ENCODE results near the gene RBM4B. TPM values are rescaled to one million over a fixed set of nuclear protein-coding genes. Genes with fewer than 3 reads are reported as not detected.
"Not testable (repeated sequence)": the region's sequence is repeated elsewhere in the genome, so short reads cannot be mapped to it uniquely, and the experiment has no call there.

RBM4B gene
- total and polyA plus RNA-seq, 8 donors = 5.7 to 20.7 (median 8.3) TPM

DNA sequence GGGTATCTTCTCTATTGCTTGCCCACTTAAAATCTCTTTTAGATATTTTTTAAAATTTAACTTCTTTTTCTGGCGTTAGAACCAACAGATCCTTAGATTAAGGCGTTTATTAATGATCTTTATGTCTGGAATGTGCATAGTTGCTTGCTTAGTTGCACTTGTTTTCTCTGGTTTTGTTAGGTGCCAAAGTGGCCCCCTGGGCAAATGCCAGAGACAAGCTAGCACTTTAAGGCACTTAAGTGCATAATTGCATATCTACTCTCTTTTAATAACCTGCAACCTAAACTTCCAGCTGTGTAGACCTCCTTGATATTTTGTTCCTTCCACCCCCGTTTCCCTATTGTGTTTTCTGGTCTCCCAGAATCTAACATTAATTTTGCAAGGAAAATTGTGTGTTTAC, 35.9 kb downstream of the RBM4B start:
- no peak for FAIRE-seq
- 8 to 12% methylated on average over 3 of the region's 3 CpGs for WGBS, 2 donors
- intact Hi-C loops (cut with DNase I) = no loop called here

DNA sequence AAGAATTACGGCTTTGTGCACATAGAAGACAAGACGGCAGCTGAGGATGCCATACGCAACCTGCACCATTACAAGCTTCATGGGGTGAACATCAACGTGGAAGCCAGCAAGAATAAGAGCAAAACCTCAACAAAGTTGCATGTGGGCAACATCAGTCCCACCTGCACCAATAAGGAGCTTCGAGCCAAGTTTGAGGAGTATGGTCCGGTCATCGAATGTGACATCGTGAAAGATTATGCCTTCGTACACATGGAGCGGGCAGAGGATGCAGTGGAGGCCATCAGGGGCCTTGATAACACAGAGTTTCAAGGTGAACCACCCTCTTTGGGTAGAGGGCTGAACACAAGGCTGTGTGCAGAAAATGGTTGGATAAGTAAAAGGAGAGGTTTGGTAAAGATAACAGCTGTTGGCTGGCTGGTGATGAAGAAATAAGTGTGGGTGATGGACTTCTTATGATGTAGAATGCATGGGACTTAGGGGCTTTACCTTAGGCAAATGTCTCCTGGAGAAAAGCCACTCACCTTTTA, 37.8 kb downstream of the RBM4B start:
- H3K4me3 ChIP-seq = peak overlapping the region in 2 of 4 donors; percentile 72 to 77
- intact Hi-C loops (cut with DNase I); H3K9me3 ChIP-seq; ATAC-seq; H3K27ac ChIP-seq; DNase-seq; FAIRE-seq; H3K27me3 ChIP-seq: not testable (repeated sequence)
- H3K36me3 ChIP-seq = peaks cover 4 to 22% (median 13%) of the 10 kb centered on the region in 3 donors
- peaks cover 36 to 57% (median 40%) of the 10 kb centered on the region in 3 donors for H3K4me1 ChIP-seq
- WGBS, 2 donors = 25 to 39% methylated on average over 8 to 9 of the region's 10 CpGs

More for the DNA sequence above, 35.9 kb downstream of the RBM4B start:
- Histone ChIP-seq H3K9me3 (no peaks in the 10 kb centered on the region), H3K4me3 (peak overlapping the region in 2 of 4 donors; percentile 24 to 77), H3K36me3 (peaks cover 7 to 28% (median 24%) of the 10 kb centered on the region in 3 donors), H3K4me1 (peaks cover 44 to 62% (median 45%) of the 10 kb centered on the region in 3 donors), H3K27ac (no peak overlapping the region), H3K27me3 (no peaks in the 10 kb centered on the region)
- TF ChIP-seq, protein P1, sequence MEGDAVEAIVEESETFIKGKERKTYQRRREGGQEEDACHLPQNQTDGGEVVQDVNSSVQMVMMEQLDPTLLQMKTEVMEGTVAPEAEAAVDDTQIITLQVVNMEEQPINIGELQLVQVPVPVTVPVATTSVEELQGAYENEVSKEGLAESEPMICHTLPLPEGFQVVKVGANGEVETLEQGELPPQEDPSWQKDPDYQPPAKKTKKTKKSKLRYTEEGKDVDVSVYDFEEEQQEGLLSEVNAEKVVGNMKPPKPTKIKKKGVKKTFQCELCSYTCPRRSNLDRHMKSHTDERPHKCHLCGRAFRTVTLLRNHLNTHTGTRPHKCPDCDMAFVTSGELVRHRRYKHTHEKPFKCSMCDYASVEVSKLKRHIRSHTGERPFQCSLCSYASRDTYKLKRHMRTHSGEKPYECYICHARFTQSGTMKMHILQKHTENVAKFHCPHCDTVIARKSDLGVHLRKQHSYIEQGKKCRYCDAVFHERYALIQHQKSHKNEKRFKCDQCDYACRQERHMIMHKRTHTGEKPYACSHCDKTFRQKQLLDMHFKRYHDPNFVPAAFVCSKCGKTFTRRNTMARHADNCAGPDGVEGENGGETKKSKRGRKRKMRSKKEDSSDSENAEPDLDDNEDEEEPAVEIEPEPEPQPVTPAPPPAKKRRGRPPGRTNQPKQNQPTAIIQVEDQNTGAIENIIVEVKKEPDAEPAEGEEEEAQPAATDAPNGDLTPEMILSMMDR (IDR thresholded peaks at IDR 0.05) = no peak
- ATAC-seq = no peak
- DNase-seq = no peak

DNA sequence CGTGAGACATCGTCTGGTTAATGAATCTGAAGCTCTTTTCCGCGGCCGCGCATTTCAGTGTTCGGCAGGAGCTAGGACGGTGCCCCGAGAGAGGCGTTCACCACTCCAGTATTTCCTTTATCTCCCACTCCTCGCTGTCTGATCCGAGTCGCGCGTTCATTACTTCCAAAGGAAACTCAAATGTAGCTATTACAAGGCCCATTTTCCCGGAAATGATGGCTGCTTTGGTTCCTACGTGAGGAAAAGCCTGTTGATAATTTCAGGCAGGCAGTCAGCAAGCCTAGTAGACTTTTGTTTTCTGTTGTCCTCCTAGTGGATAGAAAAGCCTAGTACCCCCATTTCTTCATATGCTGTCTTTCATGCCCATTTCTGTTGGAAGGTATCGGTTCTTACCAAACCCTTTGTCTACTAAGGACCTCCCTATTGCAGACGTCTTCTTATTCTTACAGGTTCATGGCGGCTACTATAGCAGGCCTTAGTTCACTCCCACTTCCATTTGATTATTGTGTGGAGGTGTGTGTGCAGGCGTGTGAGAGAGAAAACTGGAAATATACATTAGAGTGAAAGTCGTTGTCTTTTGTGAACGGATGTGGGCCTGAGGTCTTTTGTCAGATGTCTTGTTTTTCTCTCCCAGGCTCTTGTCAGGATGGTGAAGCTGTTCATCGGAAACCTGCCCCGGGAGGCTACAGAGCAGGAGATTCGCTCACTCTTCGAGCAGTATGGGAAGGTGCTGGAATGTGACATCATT, 38.4 kb downstream of the RBM4B start:
- peak overlapping the region; percentile 44 to 77 (median 72) for H3K4me3 ChIP-seq

DNA sequence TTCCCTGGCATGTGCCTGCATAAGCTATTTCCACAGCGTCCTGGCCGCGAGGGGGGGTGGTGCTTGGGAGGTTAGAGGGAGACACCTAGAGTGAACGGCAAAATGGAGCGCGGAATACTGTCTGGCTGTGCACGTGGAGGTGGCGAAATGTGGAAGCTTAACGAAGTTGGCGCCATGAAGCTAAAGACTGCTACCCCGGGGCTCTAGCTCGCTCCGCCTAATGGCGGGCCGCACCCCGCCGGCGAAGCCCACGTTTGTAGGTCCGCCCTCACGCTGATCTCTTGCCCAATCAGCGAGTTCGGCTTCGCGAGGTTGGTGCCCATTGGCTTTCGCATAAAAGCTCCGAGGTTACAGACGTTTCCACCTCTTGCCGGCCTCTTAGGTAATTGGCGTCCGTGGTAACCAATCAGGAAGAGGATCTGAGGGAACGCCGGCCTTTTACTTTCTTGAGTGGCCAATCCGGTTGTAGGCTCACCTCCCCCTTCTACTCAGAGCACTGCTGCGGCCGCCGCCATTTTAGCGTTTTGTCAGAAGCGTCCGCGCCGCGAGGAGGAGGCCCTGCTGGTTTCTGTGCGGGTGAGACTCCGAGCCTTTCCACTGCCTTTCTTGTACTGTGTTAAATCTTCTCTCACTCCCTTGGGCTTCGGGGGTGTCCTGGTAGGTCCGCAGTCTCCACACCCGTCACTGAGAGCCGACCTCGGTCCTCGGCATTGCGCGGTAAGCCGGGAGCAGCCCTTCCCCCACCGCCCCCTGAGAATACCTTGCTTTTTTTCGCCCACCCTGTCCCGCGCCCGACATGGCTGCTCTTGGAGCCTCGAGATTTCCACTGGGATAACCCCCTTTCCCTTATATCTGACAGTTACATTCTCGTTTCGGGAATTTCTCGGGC, 39.3 kb downstream of the RBM4B start, which contains the start of gene RBM4:
Gene RBM4 (plus strand): TSS at position 527 of the 889 bp plus-strand sequence. CDS start 1,009 bp downstream, outside the sequence.
- TF ChIP-seq, protein P1 (IDR thresholded peaks at IDR 0.05) = no peak
- WGBS, 2 donors = 0 to 1% methylated on average over 63 of the region's 63 CpGs

More for the DNA sequence above, 38.4 kb downstream of the RBM4B start:
- DNase-seq (peak in 2 of 6 donors; percentile 35 to 40), FAIRE-seq (no peak), ATAC-seq (peak; percentile 8 to 17 (median 10))
- Histone ChIP-seq H3K27ac (peak overlapping the region; percentile 58 to 91 (median 77)), H3K9me3 (no peaks in the 10 kb centered on the region), H3K4me1 (peaks cover 35 to 50% (median 36%) of the 10 kb centered on the region in 3 donors), H3K36me3 (peaks cover 4 to 16% (median 13%) of the 10 kb centered on the region in 3 donors), H3K27me3 (no peaks in the 10 kb centered on the region)
- intact Hi-C loops (cut with DNase I) = no loop called here
- WGBS, 2 donors = 2% methylated on average over 27 of the region's 27 CpGs
- TF ChIP-seq, protein P1 (IDR thresholded peaks at IDR 0.05) = no peak

More for the DNA sequence above, 39.3 kb downstream of the RBM4B start, which contains the start of gene RBM4:
- Histone ChIP-seq H3K27ac (peak within 1 kb of the TSS; percentile 58 to 91 (median 77)), H3K4me3 (peak within 1 kb of the TSS; percentile 44 to 77 (median 72)), H3K27me3 (no peaks in the 10 kb centered on the region), H3K9me3 (no peaks in the 10 kb centered on the region), H3K4me1 (peaks cover 29 to 42% (median 31%) of the 10 kb centered on the region in 3 donors), H3K36me3 (peaks cover 4 to 8% (median 4%) of the 10 kb centered on the region in 3 donors)
- intact Hi-C loops (cut with DNase I) = no loop called here
- peak; percentile 90 to 99 (median 98) for DNase-seq
- FAIRE-seq = peak; percentile 84
- ATAC-seq = peak; percentile 91 to 97 (median 96)
